CD4-positive, alpha-beta T cell treated with Interferon gamma for 1 hour (primary cell): ENCODE results near the gene RPS8.
"Not testable (repeated sequence)": the region's sequence is repeated elsewhere in the genome, so short reads cannot be mapped to it uniquely, and the experiment has no call there.

ENCODE experiments used
- DNase-seq: peaks from one replicate; pipeline ENCODE4 v3.0.0-alpha.2; 2020

Gene RPS8

GRCh38 chr1:44803312-44804095 lies 28.2 kb downstream of the RPS8 start:
- DNase-seq = no peak

GRCh38 chr1:44805311-44806024 lies 30.1 kb downstream of the RPS8 start:
- peak; percentile 1 for DNase-seq

DNA sequence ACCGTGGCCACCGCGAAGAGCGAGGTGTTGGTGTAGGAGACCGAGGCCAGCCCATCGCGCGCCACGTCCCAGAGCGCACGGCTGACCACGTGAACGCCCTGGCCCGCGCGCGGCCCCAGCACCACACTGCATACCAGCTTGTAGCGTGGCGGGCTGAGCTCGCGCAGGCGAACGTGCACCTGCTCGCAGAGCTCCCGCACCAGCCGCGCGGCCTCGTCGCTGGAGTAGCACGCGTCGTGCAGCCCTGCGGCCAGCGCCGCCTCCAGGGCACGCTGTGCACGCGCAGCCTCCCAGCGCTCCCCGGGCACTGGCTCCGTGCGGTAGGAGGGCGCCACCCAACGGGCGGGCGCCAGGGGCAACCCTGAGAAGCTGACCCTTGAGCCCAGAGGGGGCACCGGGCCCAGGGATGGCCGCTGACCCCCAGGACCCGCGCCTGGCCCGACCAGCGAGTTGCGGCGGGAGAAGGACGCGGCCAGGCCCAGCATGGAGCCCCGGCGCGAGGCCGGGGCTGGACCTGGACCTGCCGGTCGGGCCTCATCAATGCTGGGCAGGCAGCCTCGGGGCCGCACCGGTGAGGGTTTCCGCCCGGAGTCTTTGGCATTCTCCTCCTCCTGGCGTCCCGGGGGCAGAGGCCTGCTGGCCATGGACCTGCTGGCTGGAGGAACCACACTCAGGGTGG lies 30.8 kb downstream of the RPS8 start:
- peak; percentile 6 for DNase-seq

- peak; percentile 1 for DNase-seq
Measured at GRCh38 chr1:44806704-44807363, 31.5 kb downstream of the RPS8 start, which contains the start of gene DYNLT4. DYNLT4 (minus strand) TSS chr1:44807351; CDS start chr1:44806668, 683 bp downstream.

DNA sequence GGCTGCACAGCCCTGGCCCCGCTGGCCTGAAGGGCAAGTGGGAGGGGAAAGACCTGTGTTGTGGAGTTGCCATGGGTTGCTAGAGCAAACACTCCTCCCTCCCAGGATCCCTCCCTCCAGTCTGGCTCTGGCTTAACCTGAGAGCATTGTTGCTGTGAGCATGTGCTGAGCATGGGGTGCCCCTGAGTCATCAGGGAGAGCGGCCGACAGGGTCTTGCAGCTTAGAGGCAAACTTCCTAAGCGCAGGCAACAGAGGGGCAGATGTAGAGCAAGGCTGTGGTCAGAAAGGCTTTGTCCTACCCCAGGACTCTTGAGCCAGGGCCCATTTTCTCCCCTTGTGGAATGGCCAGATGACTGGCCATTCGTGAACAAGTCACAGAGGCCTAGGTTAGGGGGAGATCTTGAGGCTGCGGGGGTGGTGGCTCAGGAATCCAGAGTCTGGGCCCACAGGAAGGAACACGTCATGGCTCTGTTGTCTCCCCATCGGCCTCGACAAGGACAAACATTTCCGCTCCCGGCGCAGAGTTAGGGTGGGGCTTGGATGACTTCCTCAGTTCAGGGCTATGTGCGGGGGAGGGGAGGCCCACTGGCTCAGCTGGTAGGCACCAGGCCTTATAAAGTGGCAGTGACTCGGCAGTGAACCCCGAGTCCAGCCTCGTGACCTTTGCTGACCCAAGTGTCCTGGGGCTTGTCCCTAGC lies 32.2 kb downstream of the RPS8 start:
- DNase-seq = peak; percentile 96

DNA sequence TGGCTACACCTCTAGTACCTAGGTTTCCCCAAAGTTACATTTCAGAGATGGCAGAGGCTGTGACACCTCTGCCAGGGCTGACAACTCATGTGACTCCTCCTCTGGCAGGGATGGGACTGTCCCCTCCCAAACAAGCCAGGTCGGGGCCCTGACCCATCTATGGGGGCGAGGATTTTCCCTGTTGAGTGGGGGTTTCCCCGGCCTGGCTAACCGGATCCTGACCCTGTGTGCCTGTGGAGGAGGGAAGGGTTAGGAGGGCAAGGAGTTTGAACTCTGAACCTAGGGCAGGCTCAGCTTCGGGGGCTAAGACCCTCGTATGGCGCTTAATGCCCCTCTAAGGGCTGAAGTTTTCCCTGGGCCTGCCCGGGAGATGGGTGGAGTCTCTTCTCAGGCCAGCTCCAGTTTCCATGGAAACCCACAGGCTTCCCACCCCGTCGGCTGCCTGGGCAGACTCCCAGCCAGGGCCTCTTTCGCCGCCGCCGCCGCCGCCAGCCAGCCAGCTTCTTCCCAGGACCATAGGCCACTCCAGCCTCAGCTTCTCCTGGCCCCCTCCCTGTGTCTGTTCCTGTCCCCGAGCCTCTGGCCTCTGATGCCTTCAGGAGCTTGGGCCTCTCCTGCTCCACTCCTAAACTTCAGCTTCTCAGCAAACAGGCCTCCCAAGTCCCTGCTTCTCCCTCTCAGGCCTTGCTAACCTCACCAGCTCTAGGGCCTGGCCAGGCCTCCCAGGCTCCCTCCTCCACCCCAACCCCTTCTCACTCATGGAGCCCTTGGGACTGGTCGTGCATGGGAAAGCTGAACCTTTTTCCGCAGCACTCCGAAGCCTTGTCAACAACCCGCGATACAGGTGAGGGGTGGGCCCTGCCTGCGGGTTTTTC lies 33.0 kb downstream of the RPS8 start, which contains the start of gene BTBD19:
Gene BTBD19 (plus strand): TSS at position 461 of the 875 bp plus-strand sequence. CDS start 298 bp downstream, at position 759.
- no peak for DNase-seq

GRCh38 chr1:44808938-44809917 lies 33.9 kb downstream of the RPS8 start:
- DNase-seq = peak; percentile 91

GRCh38 chr1:44810101-44810761 lies 34.9 kb downstream of the RPS8 start:
- peak; percentile 52 for DNase-seq

- not testable (repeated sequence) for DNase-seq
Measured at GRCh38 chr1:44810762-44811105, 35.4 kb downstream of the RPS8 start.

- DNase-seq = no peak
Measured at GRCh38 chr1:44811234-44811633, 35.9 kb downstream of the RPS8 start.

- DNase-seq = no peak
Measured at GRCh38 chr1:44812822-44813543, 37.6 kb downstream of the RPS8 start.

DNA sequence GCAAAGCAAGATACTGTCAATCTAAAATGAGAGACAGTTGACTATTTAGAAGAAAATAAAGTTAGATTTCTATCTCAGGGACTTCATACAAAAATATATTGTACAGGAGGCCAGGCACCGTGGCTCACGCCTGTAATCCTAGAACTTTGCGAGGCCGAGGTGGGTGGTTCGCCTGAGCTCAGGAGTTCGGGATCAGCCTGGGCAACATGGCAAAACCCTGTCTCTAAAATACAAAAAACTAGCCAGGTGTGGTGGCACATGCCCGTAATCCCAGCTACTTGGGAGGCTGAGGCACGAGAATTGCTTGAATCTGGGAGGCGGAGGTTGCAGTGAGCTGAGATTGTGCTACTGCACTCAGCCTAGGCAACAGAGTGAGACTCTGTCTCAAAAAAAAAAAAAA lies 40.6 kb downstream of the RPS8 start:
- not testable (repeated sequence) for DNase-seq

DNA sequence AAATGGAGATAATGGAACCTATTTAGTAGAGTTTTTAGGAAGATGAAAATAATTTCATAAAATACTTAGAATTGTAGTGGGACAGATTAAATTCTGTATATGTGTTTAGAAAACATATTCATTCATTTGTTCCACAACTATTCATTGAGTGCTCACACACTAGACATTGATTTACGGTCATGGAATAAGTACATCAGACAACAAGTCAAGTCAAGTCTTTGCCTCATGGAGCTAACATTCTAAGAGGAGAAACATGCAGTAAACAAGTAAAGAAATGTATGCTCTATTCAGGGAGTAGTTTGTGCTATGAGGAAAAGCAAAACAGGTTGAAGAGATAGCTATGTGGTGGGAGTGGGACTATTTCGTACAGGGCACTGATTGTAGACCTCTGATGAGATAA lies 42.0 kb downstream of the RPS8 start:
- no peak for DNase-seq

GRCh38 chr1:44817771-44818495 lies 42.6 kb downstream of the RPS8 start:
- DNase-seq = no peak

GRCh38 chr1:44819196-44819607 lies 43.9 kb downstream of the RPS8 start:
- DNase-seq = no peak

GRCh38 chr1:44819608-44820327 lies 44.4 kb downstream of the RPS8 start:
- peak; percentile 90 for DNase-seq
